Spleen (tissue), 7 donors: Measurements from ENCODE around the gene NLN.

ENCODE experiments used
- POLR2AphosphoS5 ChIP-seq, 3 donors: sonication (generic); formaldehyde crosslinking; IDR thresholded peaks; one replicate each; pipeline ENCODE4 v1.5.1; 2017; ENCODE audit warnings: antibody characterized with exemption in 3 of 3
- TF ChIP-seq, protein P1 (sequence below), 11 experiments: fragments of 200-600 bp in 7 of 11; fragments of 450-650 bp in 4 of 11; sonication (generic) in 4 of 11; IDR thresholded peaks in 8 of 11; conservative IDR thresholded peaks in 3 of 11; 1 replicate in 7 of 11; 2 replicates in 4 of 11; pipeline versions ENCODE4 v1.4.0 to v1.8.0; 2016 to 2021; ENCODE audit warnings: antibody characterized with exemption in 11 of 11, inconsistent platforms in 4 of 11, mild to moderate bottlenecking in 1 of 11
- donor health status: DM: no; HTN: no; CAD: no; lungs with moderate emphysema.
- donor health status: DM: no; HTN: no; CAD: no.
- donor health status: DM: no; HTN: no; CAD: no.

DNA sequence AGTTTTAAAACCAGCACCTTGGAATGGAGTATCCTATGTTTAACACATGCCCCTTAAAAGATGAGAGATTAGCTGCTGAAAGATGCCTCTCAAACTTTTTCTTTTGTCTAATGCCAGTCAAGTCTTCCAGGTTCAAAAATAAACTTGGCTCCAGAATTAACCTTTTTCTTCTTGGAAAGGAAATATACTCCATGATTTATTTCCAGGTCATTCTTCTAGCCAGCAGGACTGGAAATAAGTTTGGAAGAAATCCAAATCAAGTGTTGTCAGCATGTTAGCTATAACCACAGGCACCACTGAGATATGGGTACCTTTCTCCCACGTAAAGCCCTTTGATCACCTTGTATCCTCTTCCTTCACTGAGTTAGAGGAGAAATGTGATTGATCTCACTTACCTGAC is 56.1 kb downstream of the NLN start:
- TF ChIP-seq, protein P1, sequence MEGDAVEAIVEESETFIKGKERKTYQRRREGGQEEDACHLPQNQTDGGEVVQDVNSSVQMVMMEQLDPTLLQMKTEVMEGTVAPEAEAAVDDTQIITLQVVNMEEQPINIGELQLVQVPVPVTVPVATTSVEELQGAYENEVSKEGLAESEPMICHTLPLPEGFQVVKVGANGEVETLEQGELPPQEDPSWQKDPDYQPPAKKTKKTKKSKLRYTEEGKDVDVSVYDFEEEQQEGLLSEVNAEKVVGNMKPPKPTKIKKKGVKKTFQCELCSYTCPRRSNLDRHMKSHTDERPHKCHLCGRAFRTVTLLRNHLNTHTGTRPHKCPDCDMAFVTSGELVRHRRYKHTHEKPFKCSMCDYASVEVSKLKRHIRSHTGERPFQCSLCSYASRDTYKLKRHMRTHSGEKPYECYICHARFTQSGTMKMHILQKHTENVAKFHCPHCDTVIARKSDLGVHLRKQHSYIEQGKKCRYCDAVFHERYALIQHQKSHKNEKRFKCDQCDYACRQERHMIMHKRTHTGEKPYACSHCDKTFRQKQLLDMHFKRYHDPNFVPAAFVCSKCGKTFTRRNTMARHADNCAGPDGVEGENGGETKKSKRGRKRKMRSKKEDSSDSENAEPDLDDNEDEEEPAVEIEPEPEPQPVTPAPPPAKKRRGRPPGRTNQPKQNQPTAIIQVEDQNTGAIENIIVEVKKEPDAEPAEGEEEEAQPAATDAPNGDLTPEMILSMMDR (IDR thresholded peaks at IDR 0.05 in 8 of 11, conservative IDR thresholded peaks at IDR 0.05 in 3 of 11) = no peak
- TF ChIP-seq POLR2AphosphoS5 (IDR thresholded peaks at IDR 0.05) = no peak
